GM23248 (cell line): ENCODE data around the gene PROC. TPM values are rescaled to one million over a fixed set of nuclear protein-coding genes. Genes with fewer than 3 reads are reported as not detected.

Experiments
- DNase-seq: peaks from one replicate; pipeline ENCODE4 v3.0.0-alpha.2; 2015
- H2AFZ ChIP-seq: fragments of 200-600 bp; sonication (generic); 2 replicates; pipeline ENCODE4 v1.6.1; 2016; ENCODE audit warnings: antibody characterized with exemption
- H3F3A ChIP-seq: fragments of 200-600 bp; sonication (generic); 2 replicates; pipeline ENCODE4 v1.6.1; 2016; ENCODE audit warnings: mild to moderate bottlenecking, antibody characterized with exemption, mixed run types; ENCODE audit not compliant: insufficient read depth
- H3K27ac ChIP-seq: fragments of 200-600 bp; sonication (generic); 2 replicates; pipeline ENCODE4 v1.5.1; 2016; ENCODE audit warnings: mild to moderate bottlenecking
- H3K27me3 ChIP-seq: fragments of 200-600 bp; sonication (generic); replicated peaks from 2 replicates; pipeline ENCODE4 v1.6.1; 2016; ENCODE audit warnings: mild to moderate bottlenecking; ENCODE audit not compliant: insufficient read depth
- H3K36me3 ChIP-seq: fragments of 200-600 bp; sonication (generic); 2 replicates; pipeline ENCODE4 v1.6.1; 2016; ENCODE audit warnings: low read depth, mild to moderate bottlenecking
- H3K4me1 ChIP-seq: fragments of 200-600 bp; sonication (generic); 2 replicates; pipeline ENCODE4 v1.6.1; 2016; ENCODE audit warnings: mild to moderate bottlenecking; ENCODE audit not compliant: insufficient read depth
- H3K4me2 ChIP-seq: fragments of 200-600 bp; sonication (generic); one replicate; pipeline ENCODE4 v1.6.1; 2016; ENCODE audit warnings: mild to moderate bottlenecking; ENCODE audit not compliant: unreplicated experiment
- H3K4me3 ChIP-seq: fragments of 200-600 bp; sonication (generic); 2 replicates; pipeline ENCODE4 v1.5.1; 2016; ENCODE audit warnings: mild to moderate bottlenecking
- H3K79me2 ChIP-seq: fragments of 200-600 bp; sonication (generic); 2 replicates; pipeline ENCODE4 v1.6.1; 2016; ENCODE audit warnings: mild to moderate bottlenecking; ENCODE audit not compliant: insufficient read depth
- H3K9ac ChIP-seq: fragments of 200-600 bp; sonication (generic); 2 replicates; pipeline ENCODE4 v1.6.1; 2016; ENCODE audit warnings: mild to moderate bottlenecking
- H3K9me2 ChIP-seq: fragments of 200-600 bp; sonication (generic); 2 replicates; pipeline ENCODE4 v1.6.1; 2016; ENCODE audit warnings: mixed run types, mild to moderate bottlenecking, moderate library complexity; ENCODE audit not compliant: insufficient read depth
- H3K9me3 ChIP-seq: fragments of 200-600 bp; sonication (generic); one replicate; pipeline ENCODE4 v1.6.1; 2017; ENCODE audit warnings: low read depth
- H4K20me1 ChIP-seq: fragments of 200-600 bp; sonication (generic); 2 replicates; pipeline ENCODE4 v1.6.0; 2016; ENCODE audit not compliant: insufficient read depth
- EZH2 ChIP-seq: fragments of 200-600 bp; sonication (generic); IDR thresholded peaks from 2 replicates; pipeline ENCODE4 v1.6.1; 2018; ENCODE audit warnings: antibody characterized with exemption, mild to moderate bottlenecking; ENCODE audit not compliant: insufficient read depth, poor library complexity, severe bottlenecking
- EZH2phosphoT487 ChIP-seq: fragments of 200-600 bp; sonication (generic); IDR thresholded peaks from 2 replicates; pipeline ENCODE4 v1.6.1; 2018; ENCODE audit warnings: antibody characterized with exemption, moderate library complexity, mild to moderate bottlenecking, low read depth; ENCODE audit not compliant: insufficient read depth
- WGBS, 2 experiments: methylation state at CpG; one replicate each; pipeline ENCODE4 v1.1.6; 2015 to 2017; ENCODE audit warnings: low lambda C conversion rate in 2 of 2, low coverage in 1 of 2; ENCODE audit errors: missing lambda C conversion rate in 2 of 2; 5-methylcytosine and 5-hydroxymethylcytosine counted together
- in situ Hi-C: fragments of 300-500 bp; cut with MboI; formaldehyde crosslinking; loops from 2 replicates; pipeline ENCODE4 v1.15.0; 2020
- polyA plus RNA-seq: library from polyadenylated mRNA; unstranded; fragments of >200 nt; fragmentation: Nextera tagmentation; extraction: Ambion mirVana; gene quantifications from 2 replicates; pipeline ENCODE4 v1.2.1, GENCODE V29; 2016
- total RNA-seq: library from RNA; depleted of rRNA; stranded (reverse); fragments of >200 nt; shearing (Covaris generic); gene quantifications from 2 replicates; pipeline ENCODE4 v1.2.3, GENCODE V29; 2014

Gene PROC
- total and polyA plus RNA-seq, 2 experiments from 2014 or later = not detected

DNA sequence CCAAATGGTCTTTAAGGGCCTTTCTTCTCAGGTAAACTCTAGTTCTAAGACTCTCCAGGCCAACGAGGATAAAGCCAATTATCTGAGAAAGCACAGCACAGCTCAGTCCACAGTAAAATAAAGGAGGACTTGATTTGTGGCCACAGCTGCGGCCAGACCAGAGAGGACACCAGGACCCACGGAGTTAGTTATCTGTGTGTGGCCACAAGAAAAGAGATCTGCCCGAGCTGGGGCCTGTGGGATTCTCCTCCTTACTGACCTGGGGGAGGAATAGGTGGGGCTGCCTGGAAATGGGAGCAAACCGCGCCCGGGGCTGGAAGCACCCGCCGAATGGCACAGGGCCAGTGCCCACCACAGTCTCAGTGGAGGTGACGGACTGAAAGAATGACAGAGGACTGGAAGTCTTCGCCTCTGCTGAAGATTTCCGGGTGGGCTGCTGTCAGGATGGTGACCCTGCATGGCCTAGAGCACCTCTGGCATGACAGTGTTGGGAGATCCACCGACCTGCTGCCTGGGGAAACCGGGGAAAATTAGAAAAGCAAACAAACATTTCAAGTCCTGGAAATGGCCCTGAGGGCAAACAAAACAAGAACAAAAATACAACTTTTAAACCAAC lies 13.3 kb downstream of the PROC start:
- H3K9me2 ChIP-seq = no peaks in the 10 kb centered on the region
- no peak overlapping the region for H3K27ac ChIP-seq
- 79 to 83% methylated on average over 14 of the region's 14 CpGs for WGBS, 2 experiments
- no peaks in the 10 kb centered on the region for H4K20me1 ChIP-seq
- H2AFZ ChIP-seq = no peak overlapping the region
- no peaks in the 10 kb centered on the region for H3K36me3 ChIP-seq
- no peaks in the 10 kb centered on the region for H3K9me3 ChIP-seq
- in situ Hi-C loops = no loop called here
- H3K4me3 ChIP-seq = no peak overlapping the region
- no peaks in the 10 kb centered on the region for H3K4me1 ChIP-seq
- no peaks in the 10 kb centered on the region for H3K79me2 ChIP-seq
- DNase-seq = no peak
- no peak overlapping the region for H3K4me2 ChIP-seq
- TF ChIP-seq EZH2phosphoT487 (no peak), EZH2 (no peak)
- no peaks in the 10 kb centered on the region for H3F3A ChIP-seq
- no peaks in the 10 kb centered on the region for H3K27me3 ChIP-seq
- H3K9ac ChIP-seq = no peak overlapping the region

GRCh38 chr2:127434515-127434914 lies 16.3 kb downstream of the PROC start:
- no peak overlapping the region for H3K4me2 ChIP-seq
- no peak overlapping the region for H3K4me3 ChIP-seq
- no peaks in the 10 kb centered on the region for H3F3A ChIP-seq
- no peaks in the 10 kb centered on the region for H3K36me3 ChIP-seq
- DNase-seq = no peak
- no peaks in the 10 kb centered on the region for H3K4me1 ChIP-seq
- no peaks in the 10 kb centered on the region for H4K20me1 ChIP-seq
- H2AFZ ChIP-seq = no peak overlapping the region
- no peaks in the 10 kb centered on the region for H3K9me2 ChIP-seq
- H3K27ac ChIP-seq = no peak overlapping the region
- in situ Hi-C loops = no loop called here
- H3K27me3 ChIP-seq = no peaks in the 10 kb centered on the region
- H3K9ac ChIP-seq = no peak overlapping the region
- WGBS, 2 experiments = 95 to 96% methylated on average over 6 of the region's 6 CpGs
- TF ChIP-seq EZH2phosphoT487 = no peak
- TF ChIP-seq EZH2 = no peak
- no peaks in the 10 kb centered on the region for H3K9me3 ChIP-seq
- H3K79me2 ChIP-seq = no peaks in the 10 kb centered on the region

GRCh38 chr2:127437056-127437455 lies 18.8 kb downstream of the PROC start:
- Histone ChIP-seq H3K36me3 (no peaks in the 10 kb centered on the region), H3K79me2 (no peaks in the 10 kb centered on the region), H4K20me1 (no peaks in the 10 kb centered on the region), H3K27me3 (no peaks in the 10 kb centered on the region), H3K9me3 (no peaks in the 10 kb centered on the region), H3K27ac (no peak overlapping the region), H3K9me2 (no peaks in the 10 kb centered on the region), H3K9ac (no peak overlapping the region), H3K4me3 (no peak overlapping the region), H2AFZ (no peak overlapping the region), H3K4me1 (no peaks in the 10 kb centered on the region), H3K4me2 (no peak overlapping the region), H3F3A (no peaks in the 10 kb centered on the region)
- WGBS, 2 experiments = 87 to 93% methylated on average over 9 of the region's 9 CpGs
- no peak for DNase-seq
- TF ChIP-seq EZH2phosphoT487 = no peak
- TF ChIP-seq EZH2 = no peak
- in situ Hi-C loops = no loop called here

DNA sequence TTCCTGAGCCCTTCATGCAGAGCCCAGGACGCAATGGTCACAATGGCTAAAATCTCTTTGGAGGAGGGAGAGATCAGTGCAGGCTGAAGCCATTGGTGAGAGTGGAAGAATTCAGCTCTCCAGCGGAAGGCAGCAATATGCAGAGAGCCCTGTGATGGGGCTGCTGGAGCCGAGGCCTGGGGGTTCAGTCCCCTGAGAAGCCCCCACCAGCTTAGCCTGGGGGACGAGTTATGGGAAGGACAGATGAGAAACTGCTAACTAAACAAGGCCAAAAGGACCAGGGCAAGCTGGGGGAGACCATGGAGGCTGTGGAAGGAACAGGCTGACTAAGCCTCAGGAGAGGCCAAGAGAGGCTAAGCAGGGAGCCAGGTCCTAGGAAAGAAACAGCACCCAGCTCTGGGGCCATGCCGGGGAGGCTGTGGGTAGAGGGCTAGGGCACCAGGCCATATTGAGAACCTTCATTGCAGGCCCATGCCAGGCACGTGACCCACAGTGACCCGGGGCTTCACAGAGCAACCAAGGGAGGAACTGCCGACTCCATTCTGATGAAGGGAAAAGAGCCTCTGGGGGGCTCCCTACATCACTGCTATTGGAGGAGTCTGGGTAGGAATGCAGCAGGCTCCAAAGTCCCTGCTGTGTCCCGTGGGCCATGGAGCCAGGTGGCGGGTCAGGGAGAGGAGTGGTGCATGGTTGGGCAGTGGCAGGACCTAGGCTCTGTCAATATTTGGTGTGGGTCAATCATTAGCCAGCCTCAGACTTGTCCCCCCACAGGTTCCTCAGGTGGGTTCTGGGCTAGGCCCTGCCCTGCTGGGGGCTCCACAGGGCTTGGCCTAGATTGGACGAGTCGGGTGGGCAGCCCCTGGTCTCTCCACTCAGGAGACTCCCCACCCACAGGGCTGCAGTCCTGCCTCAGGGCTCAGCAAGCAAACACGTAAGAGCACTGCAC lies 19.8 kb downstream of the PROC start:
- H3K9me2 ChIP-seq = no peaks in the 10 kb centered on the region
- no peak overlapping the region for H2AFZ ChIP-seq
- no peaks in the 10 kb centered on the region for H3K79me2 ChIP-seq
- in situ Hi-C loops = no loop called here
- no peak overlapping the region for H3K4me3 ChIP-seq
- no peaks in the 10 kb centered on the region for H3K36me3 ChIP-seq
- TF ChIP-seq EZH2 = no peak
- no peak overlapping the region for H3K9ac ChIP-seq
- H3K4me2 ChIP-seq = no peak overlapping the region
- H3K27ac ChIP-seq = no peak overlapping the region
- no peaks in the 10 kb centered on the region for H3K27me3 ChIP-seq
- no peaks in the 10 kb centered on the region for H3K4me1 ChIP-seq
- 84% methylated on average over 13 of the region's 13 CpGs for WGBS, 2 experiments
- H3F3A ChIP-seq = no peaks in the 10 kb centered on the region
- no peaks in the 10 kb centered on the region for H4K20me1 ChIP-seq
- H3K9me3 ChIP-seq = no peaks in the 10 kb centered on the region
- no peak for DNase-seq
